ENCODE data around the gene FHIT.

The FHIT gene

DNA sequence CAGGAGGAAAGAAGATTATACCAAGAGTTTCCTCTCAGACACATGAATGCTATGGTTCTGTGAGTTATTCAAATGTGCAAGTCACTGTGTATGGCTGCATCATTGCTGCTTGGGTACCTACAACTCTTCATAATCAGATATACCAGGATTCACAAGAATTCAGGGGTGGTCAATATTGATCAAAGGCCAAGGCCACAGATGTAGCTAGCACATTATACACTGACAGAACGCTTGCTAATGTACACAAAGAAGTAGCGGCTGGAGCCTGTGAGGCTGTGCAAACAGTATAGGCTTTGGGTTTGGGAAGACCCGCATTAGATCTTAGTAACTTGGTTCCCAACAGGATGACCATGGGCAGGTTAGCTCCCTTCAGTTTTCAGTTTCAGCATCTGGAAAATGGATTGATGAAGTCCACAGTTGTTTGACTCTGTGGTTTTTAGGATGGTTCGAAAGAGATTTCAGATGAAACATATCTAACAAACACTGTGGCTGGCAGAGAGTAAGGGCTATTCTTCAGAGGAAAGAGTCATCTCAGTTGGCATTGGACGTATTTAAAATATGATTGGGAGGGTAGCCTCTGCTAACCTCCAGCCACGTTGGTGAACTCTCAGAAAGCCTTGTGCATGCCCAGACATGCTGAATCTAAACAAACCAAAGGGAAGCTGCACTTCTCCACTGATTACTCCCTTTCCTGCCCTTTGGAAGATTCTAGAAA lies 1452.7 kb downstream of the FHIT start:
- no peak for TF ChIP-seq CTCF (IDR thresholded peaks at IDR 0.05; ENCODE audit: borderline replicate concordance, control extremely low read depth, extremely low read depth, insufficient read depth, missing control alignments)
- no peak for DNase-seq (ENCODE audit: low spot score)
- in situ Hi-C loops (cut with MboI; ENCODE audit: low sequenced_read_pairs, unreplicated experiment) = no loop called here

DNA sequence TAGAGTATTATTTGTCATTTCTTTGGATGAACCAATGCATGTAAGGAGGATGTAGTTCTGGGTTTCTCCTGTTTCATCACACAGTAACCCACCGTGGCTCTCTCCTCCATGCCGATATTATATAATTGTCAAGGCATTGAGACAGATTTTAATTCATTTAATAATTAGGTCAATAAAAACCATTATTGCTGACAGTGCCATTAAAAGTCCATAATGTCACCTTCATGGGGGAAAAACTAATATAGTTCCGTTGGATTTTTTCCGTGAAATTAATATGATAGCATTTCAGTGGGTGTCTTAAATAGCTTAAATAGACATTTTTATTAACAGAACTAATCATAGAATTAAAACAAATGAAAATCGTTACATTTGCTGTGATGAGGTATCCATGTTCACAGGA lies 1453.7 kb downstream of the FHIT start:
- TF ChIP-seq CTCF (IDR thresholded peaks at IDR 0.05; ENCODE audit: borderline replicate concordance, control extremely low read depth, extremely low read depth, insufficient read depth, missing control alignments) = no peak
- in situ Hi-C loops (cut with MboI; ENCODE audit: low sequenced_read_pairs, unreplicated experiment) = no loop called here
- DNase-seq (ENCODE audit: low spot score) = no peak

- DNase-seq (ENCODE audit: low spot score) = no peak
- in situ Hi-C loops (cut with MboI; ENCODE audit: low sequenced_read_pairs, unreplicated experiment) = no loop called here
- no peak for TF ChIP-seq CTCF (IDR thresholded peaks at IDR 0.05; ENCODE audit: borderline replicate concordance, control extremely low read depth, extremely low read depth, insufficient read depth, missing control alignments)
Measured at GRCh38 chr3:59796456-59796855, 1454.8 kb downstream of the FHIT start.

- TF ChIP-seq CTCF (IDR thresholded peaks at IDR 0.05; ENCODE audit: borderline replicate concordance, control extremely low read depth, extremely low read depth, insufficient read depth, missing control alignments) = no peak
- DNase-seq (ENCODE audit: low spot score) = no peak
- in situ Hi-C loops (cut with MboI; ENCODE audit: low sequenced_read_pairs, unreplicated experiment) = no loop called here
Measured at GRCh38 chr3:59795756-59796155, 1455.5 kb downstream of the FHIT start.

DNA sequence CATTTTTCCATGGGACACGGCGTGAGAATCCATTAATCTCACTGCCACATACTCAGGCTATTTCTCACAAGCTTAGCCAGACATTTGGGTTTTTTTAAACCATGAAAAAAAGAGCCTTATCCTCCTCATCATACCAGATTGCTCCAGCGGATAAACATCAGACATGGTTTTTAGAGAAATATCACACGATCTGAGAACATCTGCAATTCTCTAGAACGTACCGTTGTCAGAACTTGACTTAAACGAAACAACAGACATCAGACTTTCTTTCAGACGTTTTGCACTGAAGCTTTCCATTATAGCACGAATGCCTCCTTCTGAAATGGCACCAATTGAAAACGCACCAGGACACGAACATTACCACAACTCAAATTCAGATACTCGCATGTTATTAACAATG lies 1457.3 kb downstream of the FHIT start:
- in situ Hi-C loops (cut with MboI; ENCODE audit: low sequenced_read_pairs, unreplicated experiment) = no loop called here
- TF ChIP-seq CTCF (IDR thresholded peaks at IDR 0.05; ENCODE audit: borderline replicate concordance, control extremely low read depth, extremely low read depth, insufficient read depth, missing control alignments) = no peak
- no peak for DNase-seq (ENCODE audit: low spot score)

GRCh38 chr3:59791774-59792308 lies 1459.4 kb downstream of the FHIT start:
- DNase-seq (ENCODE audit: low spot score) = no peak
- no peak for TF ChIP-seq CTCF (IDR thresholded peaks at IDR 0.05; ENCODE audit: borderline replicate concordance, control extremely low read depth, extremely low read depth, insufficient read depth, missing control alignments)
- in situ Hi-C loops (cut with MboI; ENCODE audit: low sequenced_read_pairs, unreplicated experiment) = no loop called here
